ENCODE measurements around the gene LRIT3.

- TF ChIP-seq, protein P1, sequence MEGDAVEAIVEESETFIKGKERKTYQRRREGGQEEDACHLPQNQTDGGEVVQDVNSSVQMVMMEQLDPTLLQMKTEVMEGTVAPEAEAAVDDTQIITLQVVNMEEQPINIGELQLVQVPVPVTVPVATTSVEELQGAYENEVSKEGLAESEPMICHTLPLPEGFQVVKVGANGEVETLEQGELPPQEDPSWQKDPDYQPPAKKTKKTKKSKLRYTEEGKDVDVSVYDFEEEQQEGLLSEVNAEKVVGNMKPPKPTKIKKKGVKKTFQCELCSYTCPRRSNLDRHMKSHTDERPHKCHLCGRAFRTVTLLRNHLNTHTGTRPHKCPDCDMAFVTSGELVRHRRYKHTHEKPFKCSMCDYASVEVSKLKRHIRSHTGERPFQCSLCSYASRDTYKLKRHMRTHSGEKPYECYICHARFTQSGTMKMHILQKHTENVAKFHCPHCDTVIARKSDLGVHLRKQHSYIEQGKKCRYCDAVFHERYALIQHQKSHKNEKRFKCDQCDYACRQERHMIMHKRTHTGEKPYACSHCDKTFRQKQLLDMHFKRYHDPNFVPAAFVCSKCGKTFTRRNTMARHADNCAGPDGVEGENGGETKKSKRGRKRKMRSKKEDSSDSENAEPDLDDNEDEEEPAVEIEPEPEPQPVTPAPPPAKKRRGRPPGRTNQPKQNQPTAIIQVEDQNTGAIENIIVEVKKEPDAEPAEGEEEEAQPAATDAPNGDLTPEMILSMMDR (IDR thresholded peaks at IDR 0.05 in 8 of 11, conservative IDR thresholded peaks at IDR 0.05 in 3 of 11): no peak
- TF ChIP-seq POLR2A (IDR thresholded peaks at IDR 0.05) (no peak), POLR2AphosphoS5 (IDR thresholded peaks at IDR 0.05) (no peak)
Observed at GRCh38 chr4:109801099-109801789, 46.7 kb upstream of the LRIT3 start.
